HG02642 (cell line): ENCODE measurements around the gene GDI2.
A peak's percentile ranks its signal among the peaks of the same experiment; 100 is the strongest.
"Not testable (repeated sequence)": the region's sequence is repeated elsewhere in the genome, so short reads cannot be mapped to it uniquely, and the experiment has no call there.

Experiments used
- ATAC-seq: cut with Tn5 transposase; IDR thresholded peaks from one replicate; pipeline ENCODE4 v1.9.1; 2021; ENCODE audit warnings: mild to moderate bottlenecking; ENCODE audit not compliant: unreplicated experiment, poor library complexity

The GDI2 gene

DNA sequence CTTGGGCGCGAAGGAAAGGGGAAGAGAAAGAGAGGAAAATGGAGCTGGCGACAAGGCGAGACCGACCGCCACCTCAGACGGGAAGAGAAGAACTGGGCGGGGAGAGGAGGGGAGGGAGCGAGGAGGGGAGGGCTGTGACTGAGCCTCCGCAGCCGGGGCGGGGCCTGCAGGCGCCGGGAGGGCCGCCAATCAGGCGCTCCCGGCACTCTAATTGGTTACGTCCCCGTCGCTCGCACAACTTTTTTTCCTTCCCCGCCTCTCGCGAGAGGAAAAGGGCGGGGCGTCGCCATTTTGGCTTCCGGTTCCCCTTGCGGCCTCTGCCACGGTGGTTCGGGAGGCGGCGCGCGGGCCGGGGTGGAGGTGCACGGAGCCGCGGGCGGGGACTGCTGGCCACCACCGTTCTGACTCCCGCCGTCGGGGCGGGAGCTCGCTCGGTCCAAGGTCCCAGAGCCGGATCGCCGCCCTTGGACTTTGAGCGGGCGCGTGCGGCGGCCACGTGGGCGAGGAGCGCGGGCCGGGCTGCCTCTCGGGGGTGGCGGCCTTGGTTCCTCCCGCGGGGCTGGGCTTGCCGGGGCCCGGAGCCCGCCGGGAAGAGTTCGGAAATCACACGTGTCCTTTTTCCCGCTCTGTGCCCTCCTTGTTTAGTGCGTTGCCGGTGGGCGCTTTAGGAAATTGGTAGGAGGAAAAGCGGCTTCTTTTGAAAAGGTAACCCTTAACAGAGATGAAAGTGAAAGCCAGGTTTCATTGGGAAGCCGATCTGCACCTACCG lies at the start of gene GDI2:
Gene GDI2 (minus strand): TSS at position 94 of the 769 bp plus-strand sequence. CDS start 176 bp downstream, outside the sequence.
- ATAC-seq: peak; percentile 81

DNA sequence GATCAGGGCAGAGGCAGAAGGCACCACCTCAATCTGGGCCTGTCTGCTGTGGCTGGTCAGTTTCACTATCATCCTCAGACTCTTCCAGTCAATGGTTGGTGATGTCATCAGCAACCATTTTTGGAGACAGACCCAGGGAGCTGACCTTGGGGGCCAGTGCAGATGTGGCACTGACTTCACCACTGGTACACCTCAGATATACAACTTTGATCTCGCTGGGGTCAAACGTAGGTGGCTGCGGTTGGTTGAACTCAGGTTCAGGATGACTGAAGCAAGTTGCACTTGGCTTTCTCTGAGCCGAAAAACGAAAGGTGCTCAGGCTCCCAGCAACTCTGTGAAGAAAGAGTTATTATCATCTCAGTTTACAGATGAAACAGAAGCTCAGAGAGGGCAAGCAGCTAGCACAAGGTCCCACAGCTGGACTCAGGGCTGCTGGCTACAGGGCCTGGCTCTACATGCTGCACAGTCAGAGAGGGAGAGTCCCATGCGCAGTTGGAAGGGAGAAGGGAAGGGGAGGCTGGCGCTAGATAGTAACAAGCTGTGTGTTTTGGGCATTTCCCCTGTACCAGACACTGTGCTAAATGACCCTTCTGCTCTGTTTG lies 49.2 kb upstream of the GDI2 start:
- peak; percentile 96 for ATAC-seq

- ATAC-seq: no peak
Observed at GRCh38 chr10:5860066-5860465, 46.8 kb upstream of the GDI2 start.

GRCh38 chr10:5858811-5859210 lies 45.6 kb upstream of the GDI2 start:
- no peak for ATAC-seq

- no peak for ATAC-seq
Observed at GRCh38 chr10:5856701-5857004, 43.4 kb upstream of the GDI2 start.

DNA sequence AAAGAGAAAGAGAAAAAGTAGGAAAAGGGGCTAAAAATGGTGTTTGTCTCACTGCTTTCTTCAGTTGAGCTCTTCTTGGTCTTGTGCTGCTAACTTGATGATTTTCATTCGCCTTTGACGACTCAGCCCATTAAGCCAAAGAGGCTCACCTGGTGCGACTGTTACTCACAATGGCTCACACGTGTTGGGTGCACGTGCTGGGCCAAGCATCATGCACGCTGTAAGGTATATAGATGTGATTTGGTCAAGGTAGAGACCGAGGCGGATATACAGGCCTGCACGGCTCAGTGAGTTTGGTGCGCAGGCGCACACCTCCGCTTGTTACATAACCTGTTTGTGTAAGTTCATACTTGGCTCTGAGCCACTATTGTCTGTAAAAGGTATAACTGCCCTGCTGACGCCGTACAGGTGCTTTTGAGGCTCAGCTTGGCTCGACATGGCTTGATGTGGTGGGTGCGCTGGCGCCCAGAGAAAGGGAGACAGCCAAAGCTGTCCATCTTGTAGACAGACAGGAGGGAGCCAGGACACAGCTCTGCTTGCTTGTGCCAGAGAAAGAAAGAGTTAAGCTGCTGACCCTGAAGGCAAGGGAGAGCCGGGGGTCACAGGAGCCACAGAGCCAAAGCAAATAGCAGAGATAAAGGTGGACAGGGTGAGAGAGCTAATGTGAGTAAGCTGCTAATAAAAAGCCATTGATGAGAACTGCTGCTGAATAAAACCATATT lies 42.9 kb upstream of the GDI2 start:
- no peak for ATAC-seq

DNA sequence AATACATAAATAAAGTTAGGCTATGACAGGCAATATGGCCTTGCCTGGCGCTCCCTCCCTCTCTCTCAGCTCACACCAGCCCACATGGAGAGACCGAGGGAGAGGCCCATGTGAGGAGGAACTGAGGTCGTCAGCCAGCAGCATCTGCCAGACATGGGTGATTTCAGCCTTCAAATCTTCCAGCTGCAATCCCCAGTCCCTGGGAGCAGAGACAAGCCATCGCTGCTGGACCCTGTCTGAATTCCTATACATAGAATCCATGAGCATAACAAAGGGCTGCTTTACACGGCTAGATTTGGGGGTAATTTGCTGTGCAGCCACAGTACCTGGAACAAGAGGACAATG lies 40.9 kb upstream of the GDI2 start:
- ATAC-seq: no peak

- not testable (repeated sequence) for ATAC-seq
Observed at GRCh38 chr10:5846667-5847066, 33.4 kb upstream of the GDI2 start.

- ATAC-seq: no peak
Observed at GRCh38 chr10:5844345-5845055, 31.3 kb upstream of the GDI2 start.

DNA sequence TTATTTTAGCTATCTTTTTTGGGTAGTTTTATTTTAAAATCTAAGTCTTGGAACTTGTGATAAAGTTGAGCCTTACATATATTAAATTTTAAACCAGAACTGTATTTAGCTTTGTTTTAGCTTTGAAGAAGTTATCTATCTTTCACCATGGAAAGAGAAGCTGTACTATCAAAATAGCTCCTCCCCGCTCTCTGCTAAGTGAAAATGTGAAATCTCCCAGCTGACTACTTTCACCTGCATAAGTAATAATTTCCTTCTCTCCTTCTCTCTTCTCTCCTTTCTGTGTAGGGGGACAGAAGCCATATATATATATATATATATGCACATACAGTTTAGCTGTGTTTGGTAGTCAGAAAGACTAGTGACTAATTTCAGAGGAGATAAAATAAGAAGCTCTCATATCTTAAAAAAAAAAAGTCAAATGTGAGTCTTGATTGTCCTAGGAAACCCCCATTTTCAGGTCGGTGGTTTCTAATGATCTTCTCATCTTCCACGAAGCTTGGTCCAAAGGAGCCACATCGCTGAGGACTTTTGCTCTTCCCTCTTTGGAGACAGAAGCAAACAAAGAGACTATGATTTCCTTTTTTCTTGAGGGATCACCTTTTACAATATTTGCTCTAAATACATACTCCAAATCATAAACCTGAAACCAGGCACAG lies 30.6 kb upstream of the GDI2 start:
- no peak for ATAC-seq

DNA sequence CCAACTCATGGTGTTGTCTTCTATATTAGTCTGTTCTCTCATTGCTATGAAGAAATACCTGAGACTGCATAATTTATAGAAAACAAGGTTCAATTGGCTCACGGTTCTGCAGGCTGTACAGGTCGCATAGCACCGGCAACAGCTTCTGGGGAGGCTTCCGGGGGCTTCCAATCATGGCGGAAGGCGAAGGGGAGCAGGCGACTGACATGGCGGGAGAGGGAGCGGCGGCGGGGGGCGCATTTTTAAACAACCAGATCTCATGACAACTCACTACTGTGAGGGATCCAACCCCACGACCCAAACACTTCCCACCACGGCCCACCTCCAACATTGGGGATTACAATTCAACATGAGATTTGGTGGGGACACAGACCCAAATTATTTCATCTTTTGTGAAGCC lies 28.7 kb upstream of the GDI2 start:
- ATAC-seq: no peak

GRCh38 chr10:5840314-5841307 lies 27.4 kb upstream of the GDI2 start:
- ATAC-seq: peak; percentile 86

DNA sequence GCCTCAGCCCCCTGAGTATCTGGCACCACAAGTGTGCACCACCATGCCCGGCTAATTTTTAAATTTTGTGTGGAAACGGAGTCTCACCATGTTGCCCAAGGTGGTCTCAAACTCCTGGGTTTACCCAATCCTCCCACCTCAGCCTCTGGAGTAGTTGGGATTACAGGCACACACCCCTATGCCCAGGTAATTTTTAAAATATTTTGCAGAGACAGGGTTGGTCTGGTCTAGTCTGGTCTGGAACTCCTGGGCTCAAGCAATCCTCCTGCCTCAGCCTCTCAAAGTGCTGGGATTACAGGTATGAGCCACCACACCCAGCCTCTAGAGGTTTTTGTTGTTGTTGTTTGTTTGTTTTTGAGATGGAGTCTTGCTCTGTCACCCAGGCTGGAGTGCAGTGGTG lies 22.9 kb upstream of the GDI2 start:
- ATAC-seq: not testable (repeated sequence)

GRCh38 chr10:5835446-5836095 lies 22.3 kb upstream of the GDI2 start:
- ATAC-seq: no peak

GRCh38 chr10:5833814-5834213 lies 20.6 kb upstream of the GDI2 start:
- no peak for ATAC-seq

GRCh38 chr10:5832946-5833345 lies 19.7 kb upstream of the GDI2 start:
- ATAC-seq: no peak

GRCh38 chr10:5831446-5831782 lies 18.2 kb upstream of the GDI2 start:
- ATAC-seq: no peak

DNA sequence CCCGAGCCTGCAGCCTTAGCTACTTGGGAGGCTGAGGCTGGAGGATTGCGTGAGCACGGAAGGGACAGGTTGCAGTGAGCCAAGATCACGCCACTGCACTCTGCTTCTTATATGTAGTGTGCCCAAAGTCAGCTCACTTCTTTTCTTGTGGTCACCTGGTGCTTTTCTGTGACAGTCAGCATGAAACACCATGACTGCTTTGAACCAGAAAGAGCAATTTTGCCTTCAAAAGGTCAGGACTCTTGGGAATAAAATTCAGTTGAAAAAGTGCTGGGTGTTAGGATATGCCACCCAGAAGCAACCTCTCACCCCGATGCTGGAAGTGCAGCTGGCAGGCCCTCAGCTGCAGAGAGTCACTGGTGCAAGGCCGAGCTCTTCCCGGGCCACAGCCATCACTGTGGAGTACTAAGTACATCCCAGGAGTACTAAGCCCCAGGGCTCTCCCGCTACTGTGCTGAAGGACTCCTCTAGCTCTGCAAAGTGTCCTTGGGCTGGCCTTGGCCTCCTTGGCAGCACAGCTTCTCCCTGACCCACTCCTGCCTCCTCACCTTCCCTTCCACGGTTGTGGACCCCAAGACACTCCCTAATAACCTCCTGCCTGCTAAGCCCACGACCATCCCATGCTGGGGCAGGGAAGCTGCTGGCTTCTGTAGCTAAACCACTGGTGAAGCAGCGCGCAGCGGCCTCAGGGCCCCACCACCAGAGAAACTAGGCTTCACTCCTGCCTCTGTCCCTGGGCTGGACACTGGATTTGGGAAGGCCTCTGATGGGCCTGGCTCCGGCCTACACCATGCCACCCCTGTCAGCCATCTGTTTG lies 17.6 kb upstream of the GDI2 start:
- ATAC-seq: no peak
